Measurements from ENCODE around the gene SELENON.

The SELENON gene

GRCh38 chr1:25821112-25821476 is 21.1 kb downstream of the SELENON start:
- no peak for TF ChIP-seq CTCF (IDR thresholded peaks at IDR 0.05; ENCODE audit: low read depth, low read length, missing control alignments)
- H3K4me3 ChIP-seq (ENCODE audit: low read depth, low read length) = peak overlapping the region; percentile 89
- in situ Hi-C loops (cut with HindIII; ENCODE audit: low pct_ligation_motif_present, low sequenced_read_pairs) = no loop called here

GRCh38 chr1:25821630-25822091 is 21.7 kb downstream of the SELENON start:
- Histone ChIP-seq H3K27ac (no peak overlapping the region), H3K36me3 (replicated peaks) (peaks cover 10% of the 10 kb centered on the region), H3K27me3 (replicated peaks) (no peaks in the 10 kb centered on the region), H3K4me3 (ENCODE audit: low read depth, low read length) (no peak overlapping the region)
- in situ Hi-C loops (cut with HindIII; ENCODE audit: low pct_ligation_motif_present, low sequenced_read_pairs) = no loop called here
- DNase-seq = no peak
- no peak for TF ChIP-seq CTCF (IDR thresholded peaks at IDR 0.05; ENCODE audit: low read depth, low read length, missing control alignments)

More at GRCh38 chr1:25821112-25821476, 21.1 kb downstream of the SELENON start:
- DNase-seq = no peak
- Histone ChIP-seq H3K27me3 (replicated peaks) (no peaks in the 10 kb centered on the region), H3K36me3 (replicated peaks) (peaks cover 5% of the 10 kb centered on the region), H3K27ac (no peak overlapping the region)

- no peak for TF ChIP-seq CTCF (IDR thresholded peaks at IDR 0.05; ENCODE audit: low read depth, low read length, missing control alignments)
- DNase-seq = no peak
- H3K27ac ChIP-seq = no peak overlapping the region
- in situ Hi-C loops (cut with HindIII; ENCODE audit: low pct_ligation_motif_present, low sequenced_read_pairs) = no loop called here
- H3K36me3 ChIP-seq (replicated peaks) = peaks cover 43% of the 10 kb centered on the region
- no peak overlapping the region for H3K4me3 ChIP-seq (ENCODE audit: low read depth, low read length)
- H3K27me3 ChIP-seq (replicated peaks) = no peaks in the 10 kb centered on the region
Observed at GRCh38 chr1:25825605-25826004, 25.6 kb downstream of the SELENON start.

GRCh38 chr1:25826571-25826970 is 26.6 kb downstream of the SELENON start:
- TF ChIP-seq CTCF (IDR thresholded peaks at IDR 0.05; ENCODE audit: low read depth, low read length, missing control alignments) = no peak
- in situ Hi-C loops (cut with HindIII; ENCODE audit: low pct_ligation_motif_present, low sequenced_read_pairs) = no loop called here
- Histone ChIP-seq H3K27ac (no peak overlapping the region), H3K4me3 (ENCODE audit: low read depth, low read length) (no peak overlapping the region), H3K36me3 (replicated peaks) (peaks cover 52% of the 10 kb centered on the region), H3K27me3 (replicated peaks) (no peaks in the 10 kb centered on the region)
- DNase-seq = no peak

GRCh38 chr1:25828491-25828890 is 28.5 kb downstream of the SELENON start:
- Histone ChIP-seq H3K27me3 (replicated peaks) (no peaks in the 10 kb centered on the region), H3K4me3 (ENCODE audit: low read depth, low read length) (no peak overlapping the region), H3K36me3 (replicated peaks) (peaks cover 72% of the 10 kb centered on the region), H3K27ac (no peak overlapping the region)
- DNase-seq = no peak
- no peak for TF ChIP-seq CTCF (IDR thresholded peaks at IDR 0.05; ENCODE audit: low read depth, low read length, missing control alignments)
- in situ Hi-C loops (cut with HindIII; ENCODE audit: low pct_ligation_motif_present, low sequenced_read_pairs) = no loop called here

- no peak overlapping the region for H3K4me3 ChIP-seq (ENCODE audit: low read depth, low read length)
- peaks cover 75% of the 10 kb centered on the region for H3K36me3 ChIP-seq (replicated peaks)
- no peak for TF ChIP-seq CTCF (IDR thresholded peaks at IDR 0.05; ENCODE audit: low read depth, low read length, missing control alignments)
- no peak for DNase-seq
- H3K27ac ChIP-seq = no peak overlapping the region
- no peaks in the 10 kb centered on the region for H3K27me3 ChIP-seq (replicated peaks)
- in situ Hi-C loops (cut with HindIII; ENCODE audit: low pct_ligation_motif_present, low sequenced_read_pairs) = no loop called here
Observed at GRCh38 chr1:25829046-25829445, 29.1 kb downstream of the SELENON start.

All from brain microvascular endothelial cell (primary cell).